NCI-H1105 (cell line): ENCODE data around the gene IL36RN.
"Not testable (repeated sequence)": the region's sequence is repeated elsewhere in the genome, so short reads cannot be mapped to it uniquely, and the experiment has no call there.

Experiments used
- DNase-seq: peaks from one replicate; lab custom pipeline; 2025; lab: John Stamatoyannopoulos, UW

Gene IL36RN

GRCh38 chr2:113075030-113075429 lies 16.0 kb downstream of the IL36RN start:
- DNase-seq: no peak

- no peak for DNase-seq
Measured at GRCh38 chr2:113075600-113075999, 16.6 kb downstream of the IL36RN start.

GRCh38 chr2:113076954-113077669 lies 18.1 kb downstream of the IL36RN start:
- DNase-seq: no peak

GRCh38 chr2:113077921-113078320 lies 18.9 kb downstream of the IL36RN start:
- no peak for DNase-seq

GRCh38 chr2:113078350-113078839 lies 19.4 kb downstream of the IL36RN start:
- no peak for DNase-seq

- no peak for DNase-seq
Measured at GRCh38 chr2:113079131-113079530, 20.1 kb downstream of the IL36RN start.

- DNase-seq: no peak
Measured at GRCh38 chr2:113080134-113080533, 21.1 kb downstream of the IL36RN start.

GRCh38 chr2:113081488-113082210 lies 22.7 kb downstream of the IL36RN start:
- no peak for DNase-seq

GRCh38 chr2:113083296-113083695 lies 24.3 kb downstream of the IL36RN start:
- no peak for DNase-seq

GRCh38 chr2:113084249-113085000 lies 25.4 kb downstream of the IL36RN start:
- DNase-seq: no peak

- no peak for DNase-seq
Measured at GRCh38 chr2:113085542-113085941, 26.5 kb downstream of the IL36RN start.

- no peak for DNase-seq
Measured at GRCh38 chr2:113088213-113088992, 29.4 kb downstream of the IL36RN start.

GRCh38 chr2:113089916-113090315 lies 30.9 kb downstream of the IL36RN start:
- no peak for DNase-seq

- DNase-seq: no peak
Measured at GRCh38 chr2:113091231-113091896, 32.4 kb downstream of the IL36RN start.

GRCh38 chr2:113092864-113093612 lies 34.0 kb downstream of the IL36RN start:
- DNase-seq: no peak

- no peak for DNase-seq
Measured at GRCh38 chr2:113093613-113093977, 34.6 kb downstream of the IL36RN start.

- DNase-seq: not testable (repeated sequence)
Measured at GRCh38 chr2:113096306-113096705, 37.3 kb downstream of the IL36RN start.

GRCh38 chr2:113096842-113097618 lies 38.0 kb downstream of the IL36RN start:
- DNase-seq: not testable (repeated sequence)

- DNase-seq: no peak
Measured at GRCh38 chr2:113098041-113098440, 39.0 kb downstream of the IL36RN start.

GRCh38 chr2:113098532-113098931 lies 39.5 kb downstream of the IL36RN start:
- DNase-seq: no peak
